PC-3 (cell line): ENCODE measurements around the gene LAMA5. TPM values are rescaled to one million over a fixed set of nuclear protein-coding genes. Genes with fewer than 3 reads are reported as not detected.

Experiments used
- ATAC-seq: fragments of 200-7000 bp; cut with Tn5 transposase; 2 replicates; pipeline ENCODE4 v1.9.1; 2020; ENCODE audit warnings: mild to moderate bottlenecking, moderate library complexity
- BruUV-seq: library from RNA; stranded (reverse); fragments of 400-500 nt; replicated peaks from 2 replicates; lab custom pipeline; 2021; lab: Mats Ljungman, UMichigan
- CTCF ChIA-PET: fragments of 300-600 bp; sonication (Branson Sonifier 250); formaldehyde crosslinking; loops from one replicate; lab custom pipeline; 2022; ENCODE audit warnings: antibody characterized with exemption; lab: Charles Lee
- POLR2A ChIA-PET: fragments of 300-600 bp; sonication (Branson Sonifier 250); formaldehyde crosslinking; loops from one replicate; lab custom pipeline; 2022; ENCODE audit warnings: antibody characterized with exemption; ENCODE audit not compliant: unreplicated experiment; lab: Charles Lee
- DNase-seq: peaks from one replicate; pipeline ENCODE4 v3.0.0-alpha.2; 2015
- H2AFZ ChIP-seq: fragments of 300-600 bp; sonication (generic); 2 replicates; pipeline ENCODE4 v1.6.0; 2016; ENCODE audit warnings: antibody characterized with exemption, low read length
- H3F3A ChIP-seq: fragments of 300-600 bp; sonication (generic); one replicate; pipeline ENCODE4 v1.6.0; 2017; ENCODE audit warnings: antibody characterized with exemption, low read length, control low read depth, mild to moderate bottlenecking; ENCODE audit not compliant: unreplicated experiment
- H3K27ac ChIP-seq: fragments of 300-600 bp; sonication (generic); 2 replicates; pipeline ENCODE4 v1.5.1; 2016; ENCODE audit warnings: mild to moderate bottlenecking, low read length
- H3K27me3 ChIP-seq: fragments of 300-600 bp; sonication (generic); 2 replicates; pipeline ENCODE4 v1.6.1; 2016; ENCODE audit warnings: low read length, mixed read lengths
- H3K36me3 ChIP-seq: fragments of 300-600 bp; sonication (generic); 2 replicates; pipeline ENCODE4 v1.6.1; 2016; ENCODE audit warnings: low read depth, mixed run types, low read length, mixed read lengths
- H3K4me1 ChIP-seq: fragments of 300-600 bp; sonication (generic); 2 replicates; pipeline ENCODE4 v1.5.1; 2016; ENCODE audit warnings: low read length; ENCODE audit not compliant: insufficient read depth
- H3K4me2 ChIP-seq: fragments of 300-600 bp; sonication (generic); 2 replicates; pipeline ENCODE4 v1.6.0; 2016; ENCODE audit warnings: low read length
- H3K4me3 ChIP-seq: fragments of 300-600 bp; sonication (generic); 2 replicates; pipeline ENCODE4 v1.5.1; 2016; ENCODE audit warnings: mild to moderate bottlenecking, low read length, mixed read lengths
- H3K79me2 ChIP-seq: fragments of 300-600 bp; sonication (generic); 2 replicates; pipeline ENCODE4 v1.6.1; 2017; ENCODE audit warnings: low read length, mixed read lengths
- H3K9ac ChIP-seq: fragments of 300-600 bp; sonication (generic); 2 replicates; pipeline ENCODE4 v1.6.0; 2016; ENCODE audit warnings: mild to moderate bottlenecking, low read length
- H3K9me2 ChIP-seq: fragments of 300-600 bp; sonication (generic); replicated peaks from 2 replicates; pipeline ENCODE4 v1.6.1; 2016; ENCODE audit warnings: mixed run types, low read length, mixed read lengths
- H3K9me3 ChIP-seq: fragments of 300-600 bp; sonication (generic); 2 replicates; pipeline ENCODE4 v1.6.1; 2016; ENCODE audit warnings: low read length, mixed read lengths
- H4K20me1 ChIP-seq: fragments of 300-600 bp; sonication (generic); 2 replicates; pipeline ENCODE4 v1.6.1; 2016; ENCODE audit warnings: low read length, mixed read lengths
- CTCF ChIP-seq: fragments of 300-600 bp; sonication (generic); conservative IDR thresholded peaks from 2 replicates; pipeline ENCODE4 v1.5.1; 2017; ENCODE audit warnings: antibody characterized with exemption, low read depth, mild to moderate bottlenecking, low read length
- EZH2 ChIP-seq: fragments of 300-600 bp; sonication (generic); IDR thresholded peaks from one replicate; pipeline ENCODE4 v1.6.1; 2017; ENCODE audit warnings: antibody characterized with exemption, mild to moderate bottlenecking, low read length; ENCODE audit not compliant: unreplicated experiment
- EZH2phosphoT487 ChIP-seq: fragments of 300-600 bp; sonication (generic); IDR thresholded peaks from 2 replicates; pipeline ENCODE4 v1.6.1; 2018; ENCODE audit warnings: mild to moderate bottlenecking, antibody characterized with exemption, low read length, borderline replicate concordance
- intact Hi-C: fragments of 100-400 bp; cut with micrococcal nuclease; formaldehyde crosslinking; loops from 2 replicates; pipeline ENCODE4 v1.9.0; 2023
- total RNA-seq: library from RNA; depleted of rRNA; stranded (reverse); fragments of >200 nt; gene quantifications from 2 replicates; pipeline ENCODE4 v1.2.3, GENCODE V29; 2014

The LAMA5 gene
- total RNA-seq, 1 experiment from 2014 or later = 196 TPM

DNA sequence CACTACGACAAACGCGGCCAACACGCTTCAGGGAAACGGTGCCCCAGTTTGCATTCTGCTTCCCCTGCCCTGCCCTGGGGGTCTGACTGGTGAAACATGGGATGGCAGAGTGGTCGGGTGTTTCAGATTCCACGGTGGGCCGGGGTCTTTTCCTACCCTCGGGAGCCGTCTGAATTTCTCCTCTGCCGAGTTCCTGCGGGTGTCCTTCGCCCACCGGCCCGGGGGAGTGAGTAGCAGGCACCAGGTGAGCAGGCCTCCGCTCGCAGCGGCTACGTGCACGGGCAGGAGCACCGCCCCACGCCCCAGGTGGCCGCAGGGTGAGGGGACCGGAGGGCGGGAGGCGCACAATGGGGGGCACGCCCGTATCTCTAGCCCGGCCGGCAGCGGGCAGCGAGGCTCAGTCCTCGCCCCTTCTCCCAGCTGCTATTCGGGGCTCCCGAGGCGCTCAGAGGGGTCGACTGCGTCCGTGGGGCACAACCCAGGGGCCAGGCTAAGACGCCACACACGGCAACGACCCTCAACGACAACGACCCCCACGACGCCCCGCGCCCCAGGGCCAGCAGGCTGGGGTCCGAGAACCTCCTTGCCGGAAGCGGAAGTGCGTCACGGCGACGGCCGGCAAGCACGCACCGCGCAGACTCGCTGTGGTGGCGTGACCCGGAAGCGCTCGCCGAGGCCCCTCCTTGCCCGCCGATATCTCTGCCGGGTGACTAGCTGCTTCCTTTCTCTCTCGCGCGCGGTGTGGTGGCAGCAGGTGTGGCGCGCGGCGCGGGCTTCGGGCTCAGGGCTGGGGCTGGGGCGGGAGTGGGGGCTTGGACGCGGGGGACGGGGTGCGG, 19.5 kb upstream of the LAMA5 start, which contains the start of gene RPS21:
Gene RPS21, plus strand, starts transcription at position 721 of the 836 bp plus-strand sequence. CDS start 236 bp downstream, outside the sequence.
- DNase-seq (peak; percentile 91), ATAC-seq (peak; percentile 82)
- H3K9me2 ChIP-seq = no peaks in the 10 kb centered on the region
- peak within 1 kb of the TSS; percentile 66 for H2AFZ ChIP-seq
- no peaks in the 10 kb centered on the region for H3K27me3 ChIP-seq
- H3K79me2 ChIP-seq = peaks cover 53% of the 10 kb centered on the region
- ChIA-PET CTCF (interaction anchor here (0.5 to 0.9 kb wide), 4 partner anchors 37 to 256 kb away, joined by 3 to 9 read pairs (median 6); no protein-coding TSS in a partner anchor), POLR2A (interaction anchor here (0.6 to 0.7 kb wide), 4 partner anchors 26 to 202 kb away, joined by 3 to 23 read pairs (median 10); no protein-coding TSS in a partner anchor)
- no peak for TF ChIP-seq EZH2phosphoT487
- no peak for TF ChIP-seq EZH2
- TF ChIP-seq CTCF = no peak
- H3K9me3 ChIP-seq = no peaks in the 10 kb centered on the region
- peaks cover 28% of the 10 kb centered on the region for H4K20me1 ChIP-seq
- peak within 1 kb of the TSS; percentile 100 for H3K4me3 ChIP-seq
- H3K36me3 ChIP-seq = peaks cover 27% of the 10 kb centered on the region
- peak within 1 kb of the TSS; percentile 99 for H3K9ac ChIP-seq
- peaks cover 21% of the 10 kb centered on the region for H3F3A ChIP-seq
- H3K4me1 ChIP-seq = peaks cover 18% of the 10 kb centered on the region
- intact Hi-C loops = loop anchor here (10.0 kb wide), 1 partner anchor 408 kb away; the partner anchor contains the start of gene MRGBP
- BruUV-seq = TSS peak; percentile 58
- peak within 1 kb of the TSS; percentile 75 for H3K27ac ChIP-seq
- peak within 1 kb of the TSS; percentile 97 for H3K4me2 ChIP-seq

DNA sequence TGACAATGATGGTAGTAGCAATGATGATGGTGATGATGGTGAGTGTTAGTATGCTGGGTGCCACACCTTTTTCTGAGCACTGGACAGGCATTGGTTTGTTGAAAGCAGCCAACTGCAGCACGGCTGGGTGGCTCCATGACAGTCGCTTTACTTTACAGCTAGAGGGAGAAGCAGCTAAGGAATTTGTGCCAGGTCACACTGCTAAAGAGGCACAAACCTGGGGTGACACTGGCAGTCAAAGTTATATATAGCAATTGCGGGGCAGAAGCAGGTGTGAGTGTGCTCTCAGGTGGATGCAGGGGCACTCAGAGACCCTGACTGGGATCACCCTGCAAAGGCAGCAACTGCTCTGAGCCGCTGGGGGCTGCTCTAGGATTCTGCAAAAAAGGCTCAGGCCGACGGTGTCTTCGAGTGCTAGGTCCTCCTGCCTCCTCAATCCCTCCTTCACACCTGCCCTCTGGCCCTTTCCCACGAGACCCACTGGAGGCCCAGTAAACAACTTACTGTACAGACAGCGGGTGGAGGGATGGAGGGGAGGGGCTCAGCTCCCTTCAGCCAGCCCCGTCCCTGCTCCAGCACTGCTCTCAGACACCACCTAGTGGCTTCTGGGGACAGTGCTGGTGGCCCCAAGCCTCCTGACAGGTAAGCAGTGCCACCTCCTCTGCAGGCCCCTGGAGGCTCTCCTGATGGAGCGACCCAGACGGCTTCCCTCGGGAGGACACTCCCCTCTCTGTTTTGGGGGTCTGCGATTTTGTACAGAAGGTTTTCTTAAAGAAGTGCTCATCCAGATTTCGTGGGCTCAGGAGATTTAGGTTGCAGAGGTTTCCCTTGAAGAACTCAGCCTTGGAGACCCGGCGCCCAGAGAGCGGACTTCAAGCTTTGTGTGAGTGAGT, 15.4 kb upstream of the LAMA5 start:
- Histone ChIP-seq H3K27me3 (no peaks in the 10 kb centered on the region), H3K27ac (no peak overlapping the region), H3K4me3 (no peak overlapping the region), H3K4me2 (no peak overlapping the region), H3F3A (peaks cover 3% of the 10 kb centered on the region), H3K36me3 (peaks cover 4% of the 10 kb centered on the region), H3K9me3 (no peaks in the 10 kb centered on the region), H3K9me2 (no peaks in the 10 kb centered on the region), H4K20me1 (peaks cover 3% of the 10 kb centered on the region), H3K9ac (no peak overlapping the region), H3K4me1 (peaks cover 21% of the 10 kb centered on the region), H2AFZ (no peak overlapping the region), H3K79me2 (peaks cover 31% of the 10 kb centered on the region)
- ATAC-seq = peak; percentile 75
- no peak for TF ChIP-seq EZH2
- TF ChIP-seq CTCF = peak; percentile 95
- TF ChIP-seq EZH2phosphoT487 = no peak
- no TSS peak for BruUV-seq
- DNase-seq = peak; percentile 92
- intact Hi-C loops = loop anchor here (1.0 to 10.0 kb wide), 3 partner anchors 32 to 412 kb away; partner anchors contain the start of genes ADRM1 and MRGBP
- CTCF ChIA-PET = interaction anchor here (0.6 to 1.0 kb wide), 9 partner anchors 10 to 76 kb away, joined by 3 to 18 read pairs (median 4); partner anchors contain the start of gene LAMA5
- POLR2A ChIA-PET = interaction anchor here (0.7 kb wide), 1 partner anchor 396 kb away, joined by 4 read pairs; no protein-coding TSS in a partner anchor
